Activated T-cell treated with anti-CD3 and anti-CD28 coated beads, Interleukin-2, amount 50 U/mL, for 4 hours (primary cell): Measurements from ENCODE around the gene GALNT1. TPM values are rescaled to one million over a fixed set of nuclear protein-coding genes. Genes with fewer than 3 reads are reported as not detected.

Experiments used
- ATAC-seq, 2 donors: fragments of 200-7000 bp; cut with Tn5 transposase; one replicate each; pipeline ENCODE4 v1.10.0; 2021
- DNase-seq: peaks from one replicate; pipeline ENCODE4 v3.0.0-alpha.2; 2020
- H3K27me3 Mint-ChIP-seq: one replicate; pipeline ENCODE4 v1.8.0; 2021; ENCODE audit warnings: low read depth, mixed read lengths
- H3K36me3 Mint-ChIP-seq: one replicate; pipeline ENCODE4 v1.8.0; 2022; ENCODE audit warnings: mixed read lengths; ENCODE audit not compliant: insufficient read depth
- H3K4me1 Mint-ChIP-seq: one replicate; pipeline ENCODE4 v1.8.0; 2021; ENCODE audit warnings: low read depth, mixed read lengths
- H3K4me3 Mint-ChIP-seq: one replicate; pipeline ENCODE4 v1.8.0; 2021; ENCODE audit warnings: mild to moderate bottlenecking, moderate library complexity, mixed read lengths
- H3K9me3 Mint-ChIP-seq: one replicate; pipeline ENCODE4 v1.8.0; 2021; ENCODE audit warnings: mixed read lengths
- total RNA-seq, 3 donors: library from RNA; stranded (reverse); gene quantifications; one replicate each; pipeline ENCODE4 v1.2.1, GENCODE V29; 2021

Gene GALNT1
- total RNA-seq, 3 donors from 2014 or later = 39.5 to 47.0 (median 43.9) TPM

DNA sequence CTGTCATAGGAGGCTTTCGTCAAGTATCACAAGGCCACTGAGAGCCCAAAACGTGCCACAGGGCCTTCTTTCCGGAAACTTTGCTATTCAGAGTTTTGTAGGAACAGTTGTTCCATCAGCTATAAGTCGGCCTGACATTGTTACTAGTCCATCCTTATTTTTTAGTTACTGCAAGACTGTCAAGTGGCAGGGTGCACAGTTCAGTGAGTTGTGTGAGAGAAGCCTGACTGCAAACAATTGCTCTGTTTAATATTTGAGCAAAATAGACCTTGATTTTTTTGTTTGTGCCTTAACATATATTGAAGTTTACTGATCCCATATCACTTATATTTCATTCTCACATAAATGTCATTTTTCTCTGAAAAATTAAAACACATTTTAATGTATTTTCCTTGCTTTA, 110.1 kb downstream of the GALNT1 start:
- no peaks in the 10 kb centered on the region for H3K4me1 Mint-ChIP-seq

GRCh38 chr18:35692866-35693265, 111.3 kb downstream of the GALNT1 start:
- Mint-ChIP-seq H3K36me3 (peaks cover 9% of the 10 kb centered on the region), H3K27me3 (no peaks in the 10 kb centered on the region), H3K9me3 (no peaks in the 10 kb centered on the region), H3K4me1 (no peaks in the 10 kb centered on the region), H3K4me3 (no peak overlapping the region)
- ATAC-seq (peak; percentile 43 to 70), DNase-seq (no peak)

More for the DNA sequence above, 110.1 kb downstream of the GALNT1 start:
- H3K4me3 Mint-ChIP-seq = no peak overlapping the region
- no peaks in the 10 kb centered on the region for H3K27me3 Mint-ChIP-seq
- H3K9me3 Mint-ChIP-seq = no peaks in the 10 kb centered on the region
- ATAC-seq (no peak), DNase-seq (no peak)
- peaks cover 10% of the 10 kb centered on the region for H3K36me3 Mint-ChIP-seq

GRCh38 chr18:35693829-35694228, 112.3 kb downstream of the GALNT1 start:
- no peaks in the 10 kb centered on the region for H3K27me3 Mint-ChIP-seq

DNA sequence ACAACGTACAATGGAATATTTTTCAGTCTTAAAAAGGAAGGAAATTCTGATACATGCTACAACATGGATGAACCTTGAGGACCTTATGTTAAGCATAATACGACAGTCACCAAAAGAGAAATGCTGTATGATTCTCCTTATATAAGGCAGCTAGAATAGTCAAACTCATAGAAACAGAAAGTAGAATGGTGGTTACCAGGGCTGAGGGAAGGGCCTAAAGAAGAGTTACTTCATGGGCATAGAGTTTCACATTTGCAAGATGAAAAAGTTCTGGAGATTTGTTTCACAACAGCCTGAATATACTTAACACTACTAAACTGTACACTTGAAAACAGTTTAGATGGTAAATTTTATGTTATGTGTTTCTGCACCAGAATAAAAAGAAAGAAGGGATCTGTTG, 113.3 kb downstream of the GALNT1 start:
- no peak for ATAC-seq
- no peaks in the 10 kb centered on the region for H3K4me1 Mint-ChIP-seq
- DNase-seq = no peak
- no peaks in the 10 kb centered on the region for H3K27me3 Mint-ChIP-seq
- H3K36me3 Mint-ChIP-seq = peaks cover 16% of the 10 kb centered on the region
- H3K4me3 Mint-ChIP-seq = no peak overlapping the region
- no peaks in the 10 kb centered on the region for H3K9me3 Mint-ChIP-seq

More at GRCh38 chr18:35693829-35694228, 112.3 kb downstream of the GALNT1 start:
- DNase-seq = no peak
- Mint-ChIP-seq H3K4me3 (no peak overlapping the region), H3K4me1 (no peaks in the 10 kb centered on the region), H3K9me3 (no peaks in the 10 kb centered on the region), H3K36me3 (peaks cover 9% of the 10 kb centered on the region)
- ATAC-seq = no peak

DNA sequence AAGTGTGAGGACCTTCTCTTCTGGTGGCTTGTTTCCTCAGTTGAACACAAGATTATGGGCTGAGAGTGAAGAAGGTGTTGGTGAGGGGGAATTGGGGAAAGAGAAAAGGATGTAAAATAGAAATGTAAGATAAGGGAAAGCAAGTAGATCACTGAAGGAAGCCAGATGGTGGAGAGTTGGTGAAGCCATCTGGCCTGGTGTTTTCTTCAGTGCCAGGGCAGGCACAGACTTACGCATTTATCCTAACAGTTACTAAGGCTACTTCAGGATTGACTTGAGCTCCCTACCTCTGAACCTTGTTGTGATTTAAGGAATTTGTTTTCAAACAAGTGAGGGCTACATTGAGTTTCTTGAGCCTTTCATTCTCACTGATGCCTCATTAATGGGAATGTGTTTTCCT, 113.8 kb downstream of the GALNT1 start:
- Mint-ChIP-seq H3K27me3 (no peaks in the 10 kb centered on the region), H3K36me3 (peaks cover 19% of the 10 kb centered on the region), H3K4me1 (no peaks in the 10 kb centered on the region), H3K4me3 (no peak overlapping the region), H3K9me3 (no peaks in the 10 kb centered on the region)
- DNase-seq = no peak
- ATAC-seq = no peak

GRCh38 chr18:35695803-35696202, 114.3 kb downstream of the GALNT1 start:
- Mint-ChIP-seq H3K9me3 (no peaks in the 10 kb centered on the region), H3K4me3 (no peak overlapping the region), H3K4me1 (no peaks in the 10 kb centered on the region), H3K27me3 (no peaks in the 10 kb centered on the region), H3K36me3 (peaks cover 23% of the 10 kb centered on the region)
- DNase-seq (no peak), ATAC-seq (no peak)

GRCh38 chr18:35696307-35696706, 114.8 kb downstream of the GALNT1 start:
- no peaks in the 10 kb centered on the region for H3K4me1 Mint-ChIP-seq
- no peak overlapping the region for H3K4me3 Mint-ChIP-seq
- no peaks in the 10 kb centered on the region for H3K27me3 Mint-ChIP-seq
- no peaks in the 10 kb centered on the region for H3K9me3 Mint-ChIP-seq
- ATAC-seq (no peak), DNase-seq (no peak)
- peaks cover 22% of the 10 kb centered on the region for H3K36me3 Mint-ChIP-seq

GRCh38 chr18:35697869-35698268, 116.3 kb downstream of the GALNT1 start:
- H3K9me3 Mint-ChIP-seq = no peaks in the 10 kb centered on the region
- no peak for ATAC-seq
- no peak for DNase-seq
- H3K36me3 Mint-ChIP-seq = peaks cover 31% of the 10 kb centered on the region
- no peaks in the 10 kb centered on the region for H3K4me1 Mint-ChIP-seq
- H3K4me3 Mint-ChIP-seq = no peak overlapping the region
- H3K27me3 Mint-ChIP-seq = no peaks in the 10 kb centered on the region

DNA sequence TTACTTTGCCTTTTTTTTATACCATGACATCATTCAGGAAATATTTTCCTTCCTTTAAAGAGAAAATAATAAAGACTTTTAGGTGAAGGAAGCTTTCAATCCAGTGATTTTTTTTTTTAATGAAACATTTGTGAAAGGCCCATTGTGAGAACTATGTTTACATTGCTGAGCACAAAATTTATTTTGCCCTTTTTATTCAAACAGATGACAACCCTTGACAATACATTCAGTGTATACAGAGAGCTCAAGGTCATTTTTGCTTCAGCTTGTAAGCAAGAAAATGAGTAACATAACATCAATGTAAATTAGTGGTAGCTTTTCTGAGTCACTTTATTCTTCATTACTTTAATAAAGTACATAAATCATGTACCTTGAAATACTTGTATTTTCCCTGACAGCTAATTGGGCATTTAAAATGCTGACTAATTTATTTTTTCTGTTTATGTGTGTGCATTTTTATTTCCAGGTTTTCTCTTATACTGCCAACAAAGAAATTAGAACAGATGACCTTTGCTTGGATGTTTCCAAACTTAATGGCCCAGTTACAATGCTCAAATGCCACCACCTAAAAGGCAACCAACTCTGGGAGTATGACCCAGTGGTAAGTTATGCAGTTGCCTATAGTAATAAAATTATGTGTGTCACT, 121.6 kb downstream of the GALNT1 start:
- no peak overlapping the region for H3K4me3 Mint-ChIP-seq
- H3K36me3 Mint-ChIP-seq = peaks cover 35% of the 10 kb centered on the region
- H3K27me3 Mint-ChIP-seq = no peaks in the 10 kb centered on the region
- H3K4me1 Mint-ChIP-seq = no peaks in the 10 kb centered on the region
- ATAC-seq (no peak), DNase-seq (no peak)
- no peaks in the 10 kb centered on the region for H3K9me3 Mint-ChIP-seq

DNA sequence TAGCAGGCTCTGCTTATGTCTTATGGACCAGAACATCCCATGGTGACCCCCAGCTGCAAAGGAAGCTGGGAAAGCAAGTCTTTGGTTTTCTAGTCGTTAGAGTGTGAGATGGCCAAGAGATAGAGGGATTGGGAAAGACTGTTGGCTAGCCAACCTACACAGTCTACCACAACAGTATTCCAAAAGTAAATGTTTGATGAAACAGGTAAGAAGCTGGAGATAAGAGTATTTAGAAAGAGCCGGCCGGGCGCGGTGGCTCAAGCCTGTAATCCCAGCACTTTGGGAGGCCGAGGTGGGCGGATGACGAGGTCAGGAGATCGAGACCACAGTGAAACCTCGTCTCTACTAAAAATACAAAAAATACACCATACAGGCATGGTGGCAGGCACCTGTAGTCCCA, 124.4 kb downstream of the GALNT1 start:
- H3K27me3 Mint-ChIP-seq = no peaks in the 10 kb centered on the region
- DNase-seq (no peak), ATAC-seq (no peak)
- H3K9me3 Mint-ChIP-seq = no peaks in the 10 kb centered on the region
- H3K4me1 Mint-ChIP-seq = no peaks in the 10 kb centered on the region
- H3K4me3 Mint-ChIP-seq = no peak overlapping the region
- peaks cover 34% of the 10 kb centered on the region for H3K36me3 Mint-ChIP-seq

DNA sequence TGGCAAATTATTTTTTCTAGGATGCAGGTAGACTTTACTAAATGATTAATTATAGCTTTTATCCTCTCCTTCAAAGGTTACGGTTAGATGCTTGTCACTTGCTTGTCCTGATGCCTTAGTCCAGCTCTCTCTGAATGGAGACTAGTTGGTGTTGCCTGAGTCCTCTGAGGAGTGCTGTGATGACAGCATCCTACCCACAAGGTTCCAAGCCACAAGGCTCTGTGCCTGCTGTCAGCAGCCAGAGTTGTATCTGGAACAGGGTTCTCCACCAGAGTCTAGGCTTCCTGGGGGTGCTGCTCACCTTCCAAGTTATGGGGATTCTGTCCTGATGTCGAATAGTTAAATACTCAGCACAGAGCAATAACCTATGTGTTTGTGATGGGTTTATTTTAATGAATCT, 125.7 kb downstream of the GALNT1 start:
- Mint-ChIP-seq H3K4me1 (no peaks in the 10 kb centered on the region), H3K27me3 (no peaks in the 10 kb centered on the region), H3K4me3 (no peak overlapping the region), H3K9me3 (no peaks in the 10 kb centered on the region), H3K36me3 (peaks cover 42% of the 10 kb centered on the region)
- no peak for DNase-seq
- ATAC-seq = no peak

DNA sequence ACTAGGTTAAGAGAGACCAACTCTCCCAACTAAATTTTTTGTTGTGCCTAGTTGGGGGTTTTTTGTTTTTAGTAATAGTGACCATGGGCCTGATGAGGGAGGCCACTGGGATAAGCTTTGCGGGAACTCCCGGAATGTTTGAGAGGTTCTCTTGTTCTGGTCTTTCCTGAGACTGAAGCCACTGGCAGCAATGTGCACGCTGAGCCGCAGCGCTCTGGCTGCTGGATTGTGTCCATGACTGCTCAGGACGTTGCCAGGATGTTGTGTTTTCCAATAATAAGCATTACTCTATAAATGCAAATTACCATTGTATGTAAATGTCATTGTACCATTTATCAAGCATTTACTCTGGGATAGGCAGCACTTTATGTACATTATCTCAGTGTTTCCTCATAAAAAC, 126.1 kb downstream of the GALNT1 start:
- DNase-seq (no peak), ATAC-seq (no peak)
- peaks cover 42% of the 10 kb centered on the region for H3K36me3 Mint-ChIP-seq
- no peak overlapping the region for H3K4me3 Mint-ChIP-seq
- H3K27me3 Mint-ChIP-seq = no peaks in the 10 kb centered on the region
- no peaks in the 10 kb centered on the region for H3K4me1 Mint-ChIP-seq
- no peaks in the 10 kb centered on the region for H3K9me3 Mint-ChIP-seq

DNA sequence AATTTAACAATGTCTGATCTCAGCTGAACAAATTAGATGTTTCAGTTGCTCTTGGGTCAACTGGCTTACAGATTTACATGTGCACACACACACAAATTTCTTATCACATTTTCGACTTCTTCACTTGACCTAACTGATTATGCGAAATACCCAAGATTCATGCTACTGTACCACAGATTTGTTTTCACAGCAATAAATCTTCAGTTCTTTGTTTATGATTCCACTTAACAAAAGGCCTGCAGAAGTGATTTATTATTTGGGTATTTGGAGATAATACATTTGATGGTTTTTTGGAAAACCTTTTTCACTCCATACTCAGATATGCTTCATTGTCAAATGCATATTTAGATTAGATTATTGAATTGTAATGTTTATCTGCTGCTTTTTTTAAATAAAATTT, 129.0 kb downstream of the GALNT1 start:
- DNase-seq (no peak), ATAC-seq (no peak)
- H3K4me3 Mint-ChIP-seq = no peak overlapping the region
- H3K9me3 Mint-ChIP-seq = no peaks in the 10 kb centered on the region
- no peaks in the 10 kb centered on the region for H3K27me3 Mint-ChIP-seq
- peaks cover 39% of the 10 kb centered on the region for H3K36me3 Mint-ChIP-seq
- no peaks in the 10 kb centered on the region for H3K4me1 Mint-ChIP-seq

- no peaks in the 10 kb centered on the region for H3K9me3 Mint-ChIP-seq
- no peak overlapping the region for H3K4me3 Mint-ChIP-seq
- DNase-seq = no peak
- no peaks in the 10 kb centered on the region for H3K4me1 Mint-ChIP-seq
- ATAC-seq = no peak
- H3K36me3 Mint-ChIP-seq = peaks cover 39% of the 10 kb centered on the region
- H3K27me3 Mint-ChIP-seq = no peaks in the 10 kb centered on the region
These were observed 129.7 kb downstream of the GALNT1 start for GRCh38 chr18:35711227-35711626.

DNA sequence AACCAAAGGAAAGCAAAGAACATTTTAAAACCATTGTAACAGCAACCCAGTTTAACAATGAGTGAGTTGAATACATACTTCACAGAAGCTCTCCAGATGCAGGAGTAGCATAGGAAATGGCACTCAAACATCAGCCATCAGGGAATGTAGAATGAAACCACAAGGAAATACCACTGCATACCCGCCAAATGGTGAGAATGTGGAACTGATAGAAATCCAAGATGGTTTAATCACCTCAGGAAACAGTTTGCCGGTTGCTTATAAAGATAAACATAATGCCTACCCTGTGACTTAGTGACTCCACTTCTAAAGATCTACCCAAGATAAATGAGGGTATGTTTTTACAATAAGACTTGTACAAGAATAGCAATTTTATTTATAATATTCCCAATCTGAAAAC, 132.0 kb downstream of the GALNT1 start:
- Mint-ChIP-seq H3K4me1 (no peaks in the 10 kb centered on the region), H3K27me3 (no peaks in the 10 kb centered on the region), H3K4me3 (no peak overlapping the region), H3K9me3 (peaks cover 11% of the 10 kb centered on the region), H3K36me3 (peaks cover 37% of the 10 kb centered on the region)
- no peak for ATAC-seq
- no peak for DNase-seq

DNA sequence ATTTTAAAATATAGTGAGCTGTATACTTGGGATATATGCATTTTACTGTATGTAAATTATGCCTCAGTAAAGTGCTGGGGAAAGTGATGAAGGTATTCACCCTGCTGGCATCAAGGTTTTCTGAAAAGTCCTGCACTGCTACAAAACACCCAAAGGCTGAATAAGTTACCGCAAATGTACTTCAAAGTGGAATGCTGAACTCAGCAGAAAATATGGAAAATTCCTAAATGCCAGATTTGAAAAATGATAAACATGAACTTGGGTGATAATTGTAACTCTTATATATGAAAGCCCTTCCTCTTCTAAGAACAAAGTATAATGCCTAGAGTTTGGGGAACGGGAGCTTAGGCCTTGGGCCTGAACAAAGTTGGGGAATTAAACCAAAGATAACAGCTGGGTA, 133.0 kb downstream of the GALNT1 start:
- Mint-ChIP-seq H3K36me3 (peaks cover 31% of the 10 kb centered on the region), H3K4me3 (no peak overlapping the region), H3K9me3 (peaks cover 20% of the 10 kb centered on the region), H3K27me3 (no peaks in the 10 kb centered on the region), H3K4me1 (no peaks in the 10 kb centered on the region)
- no peak for DNase-seq
- ATAC-seq = no peak
